OCI-LY7 (cell line): Measurements from ENCODE around the gene FUCA2. TPM values are rescaled to one million over a fixed set of nuclear protein-coding genes. Genes with fewer than 3 reads are reported as not detected.
A peak's percentile ranks its signal among the peaks of the same experiment; 100 is the strongest.
"Not testable (repeated sequence)": the region's sequence is repeated elsewhere in the genome, so short reads cannot be mapped to it uniquely, and the experiment has no call there.

Experiments used
- BruUV-seq: library from RNA; stranded (reverse); fragments of 400-500 nt; replicated peaks from 2 replicates; lab custom pipeline; 2021; lab: Mats Ljungman, UMichigan
- CTCF ChIA-PET: fragments of 300-600 bp; sonication (Branson Sonifier 250); formaldehyde crosslinking; loops from one replicate; lab custom pipeline; 2022; ENCODE audit warnings: antibody characterized with exemption; ENCODE audit not compliant: unreplicated experiment; lab: Charles Lee
- POLR2A ChIA-PET: fragments of 300-600 bp; sonication (Branson Sonifier 250); formaldehyde crosslinking; loops from one replicate; lab custom pipeline; 2022; ENCODE audit warnings: antibody characterized with exemption; lab: Charles Lee
- DNase-seq: peaks from one replicate; pipeline ENCODE4 v3.0.0-alpha.2; 2015; ENCODE audit warnings: low spot score
- H2AFZ ChIP-seq: fragments of 200-600 bp; sonication (generic), shearing (Covaris generic); 2 replicates; pipeline ENCODE4 v1.6.1; 2014; ENCODE audit warnings: mild to moderate bottlenecking, antibody characterized with exemption, low read length, moderate library complexity
- H3K27ac ChIP-seq: fragments of 200-600 bp; sonication (generic); 2 replicates; pipeline ENCODE4 v1.5.1; 2014; ENCODE audit warnings: mixed run types, low read depth, mild to moderate bottlenecking, moderate library complexity, low read length, inconsistent platforms; ENCODE audit not compliant: poor library complexity, severe bottlenecking
- H3K36me3 ChIP-seq: fragments of 200-600 bp; sonication (generic); 2 replicates; pipeline ENCODE4 v1.6.1; 2014; ENCODE audit warnings: mild to moderate bottlenecking, antibody characterized with exemption, low read length, moderate library complexity, mixed read lengths; ENCODE audit not compliant: insufficient read depth
- H3K4me1 ChIP-seq: fragments of 200-600 bp; sonication (generic); 2 replicates; pipeline ENCODE4 v1.5.1; 2014; ENCODE audit warnings: mild to moderate bottlenecking, low read length; ENCODE audit not compliant: insufficient read depth, poor library complexity, severe bottlenecking
- H3K4me2 ChIP-seq: fragments of 200-600 bp; sonication (generic); 2 replicates; pipeline ENCODE4 v1.6.1; 2014; ENCODE audit warnings: mild to moderate bottlenecking, low read length
- H3K4me3 ChIP-seq: fragments of 200-600 bp; sonication (generic); 2 replicates; pipeline ENCODE4 v1.5.1; 2014; ENCODE audit warnings: mild to moderate bottlenecking, low read depth, low read length; ENCODE audit not compliant: poor library complexity, severe bottlenecking
- H3K79me2 ChIP-seq: fragments of 200-600 bp; sonication (generic); 2 replicates; pipeline ENCODE4 v1.6.1; 2016; ENCODE audit warnings: low read depth, mild to moderate bottlenecking, low read length, moderate library complexity, mixed read lengths; ENCODE audit not compliant: insufficient read depth
- H3K9me2 ChIP-seq: fragments of 200-600 bp; sonication (generic); 2 replicates; pipeline ENCODE4 v1.6.1; 2016; ENCODE audit warnings: mild to moderate bottlenecking, low read length, mixed read lengths; ENCODE audit not compliant: insufficient read depth
- H3K9me3 ChIP-seq: fragments of 200-600 bp; sonication (generic); 2 replicates; pipeline ENCODE4 v1.6.1; 2014; ENCODE audit warnings: mild to moderate bottlenecking, mixed run types, low read length, mixed read lengths
- H4K20me1 ChIP-seq: fragments of 200-600 bp; sonication (generic); 2 replicates; pipeline ENCODE4 v1.6.1; 2014; ENCODE audit warnings: mild to moderate bottlenecking, antibody characterized with exemption, low read length, moderate library complexity, mixed read lengths; ENCODE audit not compliant: insufficient read depth
- EZH2phosphoT487 ChIP-seq: fragments of 200-600 bp; sonication (generic); IDR thresholded peaks from 2 replicates; pipeline ENCODE4 v1.6.1; 2018; ENCODE audit warnings: low read depth, borderline replicate concordance, mild to moderate bottlenecking, mixed run types, antibody characterized with exemption, low read length, moderate library complexity, mixed read lengths
- intact Hi-C: fragments of 100-400 bp; cut with micrococcal nuclease; formaldehyde crosslinking; loops from one replicate; pipeline ENCODE4 v1.10.0; 2022; ENCODE audit not compliant: unreplicated experiment
- small RNA-seq: library from RNA; depleted of rRNA; stranded (forward); fragments of <200 nt; gene quantifications from one replicate; pipeline ENCODE3, GENCODE V24; 2014
- total RNA-seq, 2 experiments: library from RNA; depleted of rRNA in 1 of 2; stranded (reverse); fragments of >200 nt in 1 of 2; shearing (Covaris generic) in 1 of 2; gene quantifications; 2 replicates each; pipeline ENCODE4 v1.2.3, GENCODE V29; 2014 to 2022
- TF ChIP-seq, protein P1 (sequence below): fragments of 200-600 bp; sonication (generic); conservative IDR thresholded peaks from 2 replicates; pipeline ENCODE4 v1.5.1; 2014; ENCODE audit warnings: mild to moderate bottlenecking, antibody characterized with exemption, low read length, moderate library complexity, mixed read lengths

FUCA2 gene
- total RNA-seq, 2 experiments from 2014 or later, result not detected

GRCh38 chr6:143449714-143450452 lies 61.6 kb downstream of the FUCA2 start:
- Histone ChIP-seq H3K79me2 (peaks cover 75% of the 10 kb centered on the region), H3K36me3 (peaks cover 16% of the 10 kb centered on the region; the same call in 1 of the 2 replicates), H3K27ac (peak overlapping the region; percentile 72), H4K20me1 (no peaks in the 10 kb centered on the region), H3K4me1 (peaks cover 36% of the 10 kb centered on the region), H3K4me3 (peak overlapping the region; percentile 94), H3K9me2 (no peaks in the 10 kb centered on the region), H2AFZ (peak overlapping the region; percentile 97), H3K9me3 (no peaks in the 10 kb centered on the region), H3K4me2 (peak overlapping the region; percentile 89)
- no peak for TF ChIP-seq EZH2phosphoT487
- TF ChIP-seq, protein P1, sequence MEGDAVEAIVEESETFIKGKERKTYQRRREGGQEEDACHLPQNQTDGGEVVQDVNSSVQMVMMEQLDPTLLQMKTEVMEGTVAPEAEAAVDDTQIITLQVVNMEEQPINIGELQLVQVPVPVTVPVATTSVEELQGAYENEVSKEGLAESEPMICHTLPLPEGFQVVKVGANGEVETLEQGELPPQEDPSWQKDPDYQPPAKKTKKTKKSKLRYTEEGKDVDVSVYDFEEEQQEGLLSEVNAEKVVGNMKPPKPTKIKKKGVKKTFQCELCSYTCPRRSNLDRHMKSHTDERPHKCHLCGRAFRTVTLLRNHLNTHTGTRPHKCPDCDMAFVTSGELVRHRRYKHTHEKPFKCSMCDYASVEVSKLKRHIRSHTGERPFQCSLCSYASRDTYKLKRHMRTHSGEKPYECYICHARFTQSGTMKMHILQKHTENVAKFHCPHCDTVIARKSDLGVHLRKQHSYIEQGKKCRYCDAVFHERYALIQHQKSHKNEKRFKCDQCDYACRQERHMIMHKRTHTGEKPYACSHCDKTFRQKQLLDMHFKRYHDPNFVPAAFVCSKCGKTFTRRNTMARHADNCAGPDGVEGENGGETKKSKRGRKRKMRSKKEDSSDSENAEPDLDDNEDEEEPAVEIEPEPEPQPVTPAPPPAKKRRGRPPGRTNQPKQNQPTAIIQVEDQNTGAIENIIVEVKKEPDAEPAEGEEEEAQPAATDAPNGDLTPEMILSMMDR, result no peak
- BruUV-seq, result TSS peak; percentile 86
- ChIA-PET POLR2A (interaction anchor here (0.6 to 2.0 kb wide), 7 partner anchors 8 to 393 kb away, joined by 3 to 9 read pairs (median 5); partner anchors contain the start of gene LTV1), CTCF (no interaction called here)
- peak; percentile 51 for DNase-seq
- intact Hi-C loops, result loop anchor here (2.0 to 10.0 kb wide), 6 partner anchors 87 to 1305 kb away; partner anchors contain the start of genes HIVEP2, LTV1, NMBR and VTA1

- Histone ChIP-seq H3K36me3 (peaks cover 14% of the 10 kb centered on the region), H3K4me1 (peaks cover 36% of the 10 kb centered on the region), H3K9me3 (no peaks in the 10 kb centered on the region), H3K9me2 (no peaks in the 10 kb centered on the region), H2AFZ (peak overlapping the region; percentile 97), H3K79me2 (peaks cover 75% of the 10 kb centered on the region), H4K20me1 (no peaks in the 10 kb centered on the region), H3K27ac (no peak overlapping the region), H3K4me2 (peak overlapping the region; percentile 89), H3K4me3 (peak overlapping the region; percentile 94)
- POLR2A ChIA-PET, result interaction anchor here (0.6 to 2.0 kb wide), 6 partner anchors 11 to 394 kb away, joined by 3 to 9 read pairs (median 5); partner anchors contain the start of gene LTV1
- intact Hi-C loops, result no loop called here
- CTCF ChIA-PET, result no interaction called here
- BruUV-seq, result no TSS peak
- TF ChIP-seq EZH2phosphoT487, result no peak
- TF ChIP-seq, protein P1, result no peak
- DNase-seq, result no peak
These were observed 62.3 kb downstream of the FUCA2 start for GRCh38 chr6:143449082-143449713.

GRCh38 chr6:143447865-143448264 lies 63.7 kb downstream of the FUCA2 start:
- H3K4me3 ChIP-seq, intact Hi-C loops, DNase-seq, CTCF ChIA-PET, H2AFZ ChIP-seq, H4K20me1 ChIP-seq, H3K9me3 ChIP-seq, BruUV-seq, POLR2A ChIA-PET, H3K4me2 ChIP-seq, H3K27ac ChIP-seq, H3K9me2 ChIP-seq: not testable (repeated sequence)
- Histone ChIP-seq H3K79me2 (peaks cover 68% of the 10 kb centered on the region), H3K36me3 (peaks cover 23% of the 10 kb centered on the region), H3K4me1 (peaks cover 28% of the 10 kb centered on the region)

Small RNA genes lying within 50 kb of the gene (small RNA-seq; reads per million reads assigned to genes)
- 1.0 reads per million, percentile 51 among the genes with 10 or more reads in this experiment for gene RNA5SP221

Other genes with a start within 250 kb of the FUCA2 start
- gene ADAT2, start 61.0 kb downstream of the FUCA2 start, total RNA-seq (2014; rRNA removed; shearing (Covaris generic)), result 17.6 and 21.7 TPM in 2 replicates
- gene ADAT2, start 61.0 kb downstream of the FUCA2 start, total RNA-seq (2022), result 23.0 and 27.2 TPM in 2 replicates
- 10.9 and 14.8 TPM in 2 replicates for gene PEX3, start 60.9 kb downstream of the FUCA2 start, total RNA-seq (2014; rRNA removed; shearing (Covaris generic))
- gene PEX3, start 60.9 kb downstream of the FUCA2 start, total RNA-seq (2022), result 23.1 and 27.0 TPM in 2 replicates
- 0.03 and 0.06 TPM in 2 replicates for gene PHACTR2, start 166.2 kb upstream of the FUCA2 start, total RNA-seq (2014; rRNA removed; shearing (Covaris generic))
- gene PHACTR2, start 166.2 kb upstream of the FUCA2 start, total RNA-seq (2022), result 3.7 and 5.4 TPM in 2 replicates